ENCODE measurements around the gene NKD1. TPM values are rescaled to one million over a fixed set of nuclear protein-coding genes. Genes with fewer than 3 reads are reported as not detected.

The NKD1 gene
- polyA plus RNA-seq, 3 donors = 0.01 TPM; not detected in 2

GRCh38 chr16:50610331-50611262 is 62.4 kb downstream of the NKD1 start:
- Histone ChIP-seq H2AFZ (ENCODE audit: insufficient read depth, low read depth, low read length, poor library complexity, severe bottlenecking) (no peak overlapping the region), H3K4me1 (ENCODE audit: control insufficient read depth in 1 of 2, insufficient read depth in 2 of 2, low read length in 2 of 2) (peaks cover 27 to 29% of the 10 kb centered on the region in 2 donors), H3K27me3 (ENCODE audit: control insufficient read depth in 2 of 2, insufficient read depth in 2 of 2, low read length in 2 of 2) (no peaks in the 10 kb centered on the region), H4K20me1 (ENCODE audit: insufficient read depth, low read length) (no peaks in the 10 kb centered on the region), H3K36me3 (replicated peaks in 1 of 2; ENCODE audit: control insufficient read depth in 1 of 2, insufficient read depth in 2 of 2, low read length in 2 of 2) (no peaks in the 10 kb centered on the region), H3K4me3 (replicated peaks in 1 of 3; ENCODE audit: low read depth in 2 of 3, low read length in 3 of 3) (no peak overlapping the region), H3K4me2 (replicated peaks; ENCODE audit: extremely low read depth, low read length, poor library complexity, severe bottlenecking) (no peak overlapping the region), H3K9ac (ENCODE audit: insufficient read depth, low read length, poor library complexity, severe bottlenecking) (no peak overlapping the region), H3K27ac (ENCODE audit: low read depth in 1 of 2, low read length in 2 of 2) (no peak overlapping the region), H3K9me3 (replicated peaks in 1 of 2; ENCODE audit: control insufficient read depth in 1 of 2, insufficient read depth in 1 of 2, low read length in 2 of 2) (no peaks in the 10 kb centered on the region), H3K79me2 (ENCODE audit: insufficient read depth, low read length) (no peaks in the 10 kb centered on the region)
- H3K4me1 Mint-ChIP-seq = peaks cover 30% of the 10 kb centered on the region
- intact Hi-C loops (cut with micrococcal nuclease) = no loop called here
- H3K36me3 Mint-ChIP-seq = peaks cover 0 to 7% of the 10 kb centered on the region in 2 donors
- WGBS (ENCODE audit: insufficient coverage) = 95% methylated on average over 21 of the region's 21 CpGs
- H3K4me3 Mint-ChIP-seq = peak overlapping the region in 1 of 2 donors; percentile 47
- peaks cover 3 to 7% (median 6%) of the 10 kb centered on the region in 3 donors for H3K27me3 Mint-ChIP-seq (ENCODE audit: low read depth in 3 of 3)
- peak overlapping the region in 3 of 7 donors; percentile 35 to 47 (median 41) for H3K27ac Mint-ChIP-seq
- peaks cover 0 to 1% (median 0%) of the 10 kb centered on the region in 7 donors for H3K9me3 Mint-ChIP-seq
- no peak for DNase-seq
- no peak for TF ChIP-seq CTCF (IDR thresholded peaks at IDR 0.05)

GRCh38 chr16:50611332-50611934 is 63.2 kb downstream of the NKD1 start:
- peak overlapping the region in 1 of 2 donors; percentile 62 for H3K27ac ChIP-seq (ENCODE audit: low read depth in 1 of 2, low read length in 2 of 2)
- no peak for TF ChIP-seq CTCF (IDR thresholded peaks at IDR 0.05)
- intact Hi-C loops (cut with micrococcal nuclease) = no loop called here
- no peaks in the 10 kb centered on the region for H3K79me2 ChIP-seq (ENCODE audit: insufficient read depth, low read length)
- H3K9me3 ChIP-seq (replicated peaks in 1 of 2; ENCODE audit: control insufficient read depth in 1 of 2, insufficient read depth in 1 of 2, low read length in 2 of 2) = no peaks in the 10 kb centered on the region
- H3K27me3 ChIP-seq (ENCODE audit: control insufficient read depth in 2 of 2, insufficient read depth in 2 of 2, low read length in 2 of 2) = no peaks in the 10 kb centered on the region
- H3K4me1 Mint-ChIP-seq = peaks cover 30% of the 10 kb centered on the region
- H3K4me2 ChIP-seq (replicated peaks; ENCODE audit: extremely low read depth, low read length, poor library complexity, severe bottlenecking) = peak overlapping the region; percentile 0
- peaks cover 27 to 29% of the 10 kb centered on the region in 2 donors for H3K4me1 ChIP-seq (ENCODE audit: control insufficient read depth in 1 of 2, insufficient read depth in 2 of 2, low read length in 2 of 2)
- H2AFZ ChIP-seq (ENCODE audit: insufficient read depth, low read depth, low read length, poor library complexity, severe bottlenecking) = no peak overlapping the region
- H3K4me3 ChIP-seq (replicated peaks in 1 of 3; ENCODE audit: low read depth in 2 of 3, low read length in 3 of 3) = peak overlapping the region in 1 of 3 experiments; percentile 3
- peaks cover 0 to 7% of the 10 kb centered on the region in 2 donors for H3K36me3 Mint-ChIP-seq
- peak; percentile 82 to 89 (median 89) for DNase-seq
- 61% methylated on average over 8 of the region's 9 CpGs for WGBS (ENCODE audit: insufficient coverage)
- H3K9ac ChIP-seq (ENCODE audit: insufficient read depth, low read length, poor library complexity, severe bottlenecking) = peak overlapping the region; percentile 25
- H3K27me3 Mint-ChIP-seq (ENCODE audit: low read depth in 3 of 3) = peaks cover 3 to 7% (median 6%) of the 10 kb centered on the region in 3 donors
- H3K9me3 Mint-ChIP-seq = peaks cover 0 to 1% (median 0%) of the 10 kb centered on the region in 7 donors
- H3K27ac Mint-ChIP-seq = peak overlapping the region; percentile 14 to 84 (median 48)
- H3K36me3 ChIP-seq (replicated peaks in 1 of 2; ENCODE audit: control insufficient read depth in 1 of 2, insufficient read depth in 2 of 2, low read length in 2 of 2) = no peaks in the 10 kb centered on the region
- peak overlapping the region in 1 of 2 donors; percentile 67 for H3K4me3 Mint-ChIP-seq
- no peaks in the 10 kb centered on the region for H4K20me1 ChIP-seq (ENCODE audit: insufficient read depth, low read length)
